HL-60 (cell line): ENCODE results near the gene UGGT2.
A peak's percentile ranks its signal among the peaks of the same experiment; 100 is the strongest.

ENCODE experiments used
- DNase-seq, 2 experiments: peaks; one replicate each; pipeline ENCODE4 v3.0.0-alpha.2; 2010 to 2020; ENCODE audit warnings: low read depth in 1 of 2, low spot score in 1 of 2
- H3K27ac ChIP-seq: fragments of 250-450 bp; sonication (Bioruptor Pico); replicated peaks from 2 replicates; pipeline ENCODE4 v1.5.1; 2020; ENCODE audit warnings: mild to moderate bottlenecking, moderate library complexity
- H3K27me3 ChIP-seq: fragments of 250-450 bp; sonication (Bioruptor Pico); 2 replicates; pipeline ENCODE4 v1.5.1; 2021; ENCODE audit warnings: mild to moderate bottlenecking, moderate library complexity; ENCODE audit not compliant: insufficient read depth, poor library complexity, severe bottlenecking
- H3K4me3 ChIP-seq: replicated peaks from 2 replicates; pipeline ENCODE4 v1.5.1; 2011; ENCODE audit warnings: mild to moderate bottlenecking, control low read depth, low read length; ENCODE audit not compliant: insufficient read depth
- CTCF ChIP-seq: IDR thresholded peaks from one replicate; pipeline ENCODE4 v1.5.1; 2011; ENCODE audit warnings: low read length, control low read depth, inconsistent platforms; ENCODE audit not compliant: insufficient read depth
- GABPA ChIP-seq: IDR thresholded peaks from 2 replicates; pipeline ENCODE4 v1.6.1; 2012; ENCODE audit warnings: low read depth
- POLR2AphosphoS5 ChIP-seq: IDR thresholded peaks from 2 replicates; pipeline ENCODE4 v1.6.1; 2012; ENCODE audit warnings: low read depth
- REST ChIP-seq: IDR thresholded peaks from 2 replicates; pipeline ENCODE4 v1.6.1; 2012; ENCODE audit warnings: low read depth; ENCODE audit not compliant: insufficient replicate concordance
- SPI1 ChIP-seq: IDR thresholded peaks from 2 replicates; pipeline ENCODE4 v1.6.1; 2012; ENCODE audit warnings: low read depth, mild to moderate bottlenecking, borderline replicate concordance

The UGGT2 gene

GRCh38 chr13:95813139-95813538 is 240.1 kb downstream of the UGGT2 start:
- Histone ChIP-seq H3K27ac (no peak overlapping the region; the same call in 1 of the 2 replicates), H3K27me3 (no peaks in the 10 kb centered on the region), H3K4me3 (no peak overlapping the region)
- DNase-seq = no peak
- TF ChIP-seq REST (no peak), SPI1 (peak; percentile 85), CTCF (no peak)

GRCh38 chr13:95809429-95809828 is 243.8 kb downstream of the UGGT2 start:
- no peaks in the 10 kb centered on the region for H3K27me3 ChIP-seq
- no peak overlapping the region for H3K27ac ChIP-seq
- no peak for DNase-seq
- TF ChIP-seq REST (no peak), CTCF (no peak), SPI1 (no peak), POLR2AphosphoS5 (no peak), GABPA (no peak)
- H3K4me3 ChIP-seq = no peak overlapping the region

- Histone ChIP-seq H3K4me3 (no peak overlapping the region), H3K27me3 (no peaks in the 10 kb centered on the region), H3K27ac (no peak overlapping the region)
- TF ChIP-seq POLR2AphosphoS5 = no peak
- TF ChIP-seq GABPA = no peak
- no peak for TF ChIP-seq CTCF
- no peak for TF ChIP-seq REST
- no peak for TF ChIP-seq SPI1
- no peak for DNase-seq
Measured at GRCh38 chr13:95805921-95806320, 247.3 kb downstream of the UGGT2 start.
